Heart right ventricle (tissue), 16 donors: ENCODE results near the gene KRT15. TPM values are rescaled to one million over a fixed set of nuclear protein-coding genes. Genes with fewer than 3 reads are reported as not detected.
"Not testable (repeated sequence)": the region's sequence is repeated elsewhere in the genome, so short reads cannot be mapped to it uniquely, and the experiment has no call there.

Experiments
- ATAC-seq, 8 donors: fragments of 200-7000 bp; cut with Tn5 transposase; one replicate each; pipeline ENCODE4 v1.9.1; 2020; ENCODE audit warnings: mild to moderate bottlenecking in 8 of 8, moderate library complexity in 8 of 8, moderate number of reproducible peaks in 1 of 8
- DNase-seq, 2 donors: peaks; one replicate each; pipeline ENCODE4 v3.0.0-alpha.2; 2020
- H3K27ac ChIP-seq, 10 donors: fragments of 200-600 bp; sonication (generic) in 2 of 10; one replicate each; pipeline versions ENCODE4 v1.5.0 to v1.8.0; 2020 to 2022; ENCODE audit warnings: mild to moderate bottlenecking in 3 of 10
- H3K27me3 ChIP-seq, 7 donors: fragments of 200-600 bp; one replicate each; pipeline ENCODE4 v1.8.0; 2021 to 2022; ENCODE audit warnings: mild to moderate bottlenecking in 2 of 7
- H3K36me3 ChIP-seq, 9 donors: fragments of 200-600 bp; sonication (generic) in 1 of 9; one replicate each; pipeline versions ENCODE4 v1.5.0 to v1.8.0; 2020 to 2022; ENCODE audit warnings: mild to moderate bottlenecking in 2 of 9
- H3K4me1 ChIP-seq, 9 donors: fragments of 200-600 bp; sonication (generic) in 1 of 9; one replicate each; pipeline versions ENCODE4 v1.5.0 to v1.8.0; 2020 to 2022; ENCODE audit warnings: mild to moderate bottlenecking in 4 of 9
- H3K4me3 ChIP-seq, 10 donors: fragments of 200-600 bp; sonication (generic) in 2 of 10; one replicate each; pipeline versions ENCODE4 v1.5.0 to v1.8.0; 2020 to 2022; ENCODE audit warnings: mild to moderate bottlenecking in 7 of 10, moderate library complexity in 2 of 10
- H3K9me3 ChIP-seq, 11 donors: fragments of 200-600 bp in 10 of 11; sonication (generic) in 2 of 11; one replicate each; pipeline versions ENCODE4 v1.5.0 to v1.8.0; 2013 to 2022; ENCODE audit warnings: mild to moderate bottlenecking in 2 of 11, control low read depth in 1 of 11, moderate library complexity in 1 of 11
- CTCF ChIP-seq, 9 donors: fragments of 200-600 bp; sonication (generic) in 2 of 9; IDR thresholded peaks; one replicate each; pipeline versions ENCODE4 v1.5.0 to v1.8.0; 2021 to 2022; ENCODE audit warnings: antibody characterized with exemption in 9 of 9, mild to moderate bottlenecking in 5 of 9, moderate library complexity in 1 of 9
- WGBS, 2 donors: extraction: QIAGEN DNeasy Blood & Tissue Kit; methylation state at CpG; one replicate each; pipeline ENCODE4 v1.1.7; 2013; ENCODE audit warnings: inconsistent platforms in 1 of 2; 5-methylcytosine and 5-hydroxymethylcytosine counted together
- intact Hi-C, 10 donors: fragments of 100-400 bp; cut with DNase I; formaldehyde crosslinking; loops; one replicate each; pipeline versions ENCODE4 v1.11.1 to v1.14.2; 2022
- polyA plus RNA-seq, 2 donors: library from polyadenylated mRNA; stranded (reverse); fragments of 200-250 nt; gene quantifications; one replicate each; pipeline ENCODE4 v1.2.3, GENCODE V29; 2013
- total RNA-seq, 10 donors: library from RNA; stranded (reverse); fragmentation: NEBNext Ultra II Directional in 3 of 10; extraction: Animal tissue kit (Norgen Biotek cat#: 25700) in 3 of 10; gene quantifications; one replicate each; pipeline versions ENCODE4 v1.2.1 to v1.2.4, GENCODE V29; 2021 to 2023
- donor health status: Arrhythmogenic right ventricular cardiomyopathy.
- donor health status: ischemic (EF 13 %, LVEDD 7.1; RV severe dilation, severe dysfunction).
- donor health status: healthy with polysubstance abuse.
- donor health status: DM: no; HTN: yes; CAD: no.
- donor health status: DM: no; HTN: no; CAD: no.
- donor health status: ischemic (EF 25% LVEDD 6.9; RV normal size, moderate dysfunction).
- donor health status: ischemic (EF 25% LVEDD 5.7; RV mildly dilated, moderate dysfunction).
- donor health status: healthy.
- donor health status: DM: yes; HTN: yes; CAD: no.
- donor health status: Ischemic cardiomyopathy.
- donor health status: ischemic (EF 35%, LVEDD 5.7; RV mildly dilated, moderate dysfunction).
- donor health status: nonischemic (EF 11% LVEDD 7.7; RV severe dilation, severe dysfunction).
- donor health status: DM: yes; HTN: yes; CAD: no.
- donor health status: PGD.
- donor health status: ischemic (EF 29% LVEDD 5.4; RV normal size, mild dysfunction).
- donor health status: nonischemic (EF 23%, LVEDD 6.1; RV moderate dilation, normal function).

KRT15 gene
- total and polyA plus RNA-seq, 12 donors: 0.07 to 0.22 TPM; not detected in 10

- no peak for TF ChIP-seq CTCF (IDR thresholded peaks at IDR 0.05)
- intact Hi-C loops: loop anchor here in 8 of 10 donors (5.0 to 10.0 kb wide), 9 partner anchors 102 to 748 kb away; partner anchors contain the start of gene KRT28 (in 1 of the 8)
- no peaks in the 10 kb centered on the region for H3K36me3 ChIP-seq
- WGBS, 2 donors: 90 to 92% methylated on average over 5 of the region's 5 CpGs
- peaks cover 0 to 14% (median 4%) of the 10 kb centered on the region in 7 donors for H3K27me3 ChIP-seq
- H3K9me3 ChIP-seq: peaks cover 0 to 9% (median 0%) of the 10 kb centered on the region in 11 donors
- no peak overlapping the region for H3K4me3 ChIP-seq
- peaks cover 0 to 22% (median 16%) of the 10 kb centered on the region in 9 donors for H3K4me1 ChIP-seq
- DNase-seq: no peak
- no peak for ATAC-seq
- H3K27ac ChIP-seq: no peak overlapping the region
Measured at GRCh38 chr17:41544935-41545334, 26.2 kb upstream of the KRT15 start.

- no peak for ATAC-seq
- Histone ChIP-seq H3K9me3 (peaks cover 0 to 9% (median 0%) of the 10 kb centered on the region in 11 donors), H3K4me1 (peaks cover 0 to 22% (median 16%) of the 10 kb centered on the region in 9 donors), H3K4me3 (no peak overlapping the region), H3K27ac (no peak overlapping the region), H3K36me3 (no peaks in the 10 kb centered on the region), H3K27me3 (peaks cover 0 to 14% (median 7%) of the 10 kb centered on the region in 7 donors)
- DNase-seq: no peak
- intact Hi-C loops: loop anchor here in 3 of 10 donors (10.0 kb wide), 2 partner anchors 630 to 740 kb away; no protein-coding TSS in a partner anchor
- TF ChIP-seq CTCF (IDR thresholded peaks at IDR 0.05): no peak
- WGBS, 2 donors: 44 to 46% methylated on average over 5 of the region's 5 CpGs
Measured at GRCh38 chr17:41544491-41544892, 25.8 kb upstream of the KRT15 start.

- 83 to 85% methylated on average over 10 of the region's 10 CpGs for WGBS, 2 donors
- not testable (repeated sequence) for DNase-seq, H3K4me1 ChIP-seq, H3K4me3 ChIP-seq, H3K36me3 ChIP-seq, ATAC-seq, H3K27ac ChIP-seq, H3K9me3 ChIP-seq
- intact Hi-C loops: loop anchor here in 3 of 10 donors (10.0 kb wide), 2 partner anchors 628 to 738 kb away; no protein-coding TSS in a partner anchor
- H3K27me3 ChIP-seq: peaks cover 0 to 16% (median 6%) of the 10 kb centered on the region in 7 donors
Measured at GRCh38 chr17:41542786-41543185, 24.1 kb upstream of the KRT15 start.

- Histone ChIP-seq H3K27ac (no peak overlapping the region), H3K27me3 (peaks cover 0 to 19% (median 7%) of the 10 kb centered on the region in 7 donors), H3K9me3 (peaks cover 0 to 9% (median 0%) of the 10 kb centered on the region in 11 donors), H3K4me1 (peaks cover 0 to under 1% (median 0%) of the 10 kb centered on the region in 9 donors), H3K36me3 (no peaks in the 10 kb centered on the region), H3K4me3 (no peak overlapping the region)
- intact Hi-C loops: loop anchor here in 3 of 10 donors (10.0 kb wide), 2 partner anchors 628 to 738 kb away; no protein-coding TSS in a partner anchor
- TF ChIP-seq CTCF (IDR thresholded peaks at IDR 0.05): no peak
- WGBS, 2 donors: 55 to 68% methylated on average over 2 of the region's 2 CpGs
- DNase-seq (no peak), ATAC-seq (no peak)
Measured at GRCh38 chr17:41542357-41542756, 23.7 kb upstream of the KRT15 start.
